Islet of Langerhans (tissue), 1 donor: ENCODE results near the gene CCM2.

ENCODE experiments used
- FAIRE-seq: peaks from one replicate; lab custom pipeline; 2011; peaks lifted over from hg19 to GRCh38; lab: Jason Lieb, UNC

The CCM2 gene

DNA sequence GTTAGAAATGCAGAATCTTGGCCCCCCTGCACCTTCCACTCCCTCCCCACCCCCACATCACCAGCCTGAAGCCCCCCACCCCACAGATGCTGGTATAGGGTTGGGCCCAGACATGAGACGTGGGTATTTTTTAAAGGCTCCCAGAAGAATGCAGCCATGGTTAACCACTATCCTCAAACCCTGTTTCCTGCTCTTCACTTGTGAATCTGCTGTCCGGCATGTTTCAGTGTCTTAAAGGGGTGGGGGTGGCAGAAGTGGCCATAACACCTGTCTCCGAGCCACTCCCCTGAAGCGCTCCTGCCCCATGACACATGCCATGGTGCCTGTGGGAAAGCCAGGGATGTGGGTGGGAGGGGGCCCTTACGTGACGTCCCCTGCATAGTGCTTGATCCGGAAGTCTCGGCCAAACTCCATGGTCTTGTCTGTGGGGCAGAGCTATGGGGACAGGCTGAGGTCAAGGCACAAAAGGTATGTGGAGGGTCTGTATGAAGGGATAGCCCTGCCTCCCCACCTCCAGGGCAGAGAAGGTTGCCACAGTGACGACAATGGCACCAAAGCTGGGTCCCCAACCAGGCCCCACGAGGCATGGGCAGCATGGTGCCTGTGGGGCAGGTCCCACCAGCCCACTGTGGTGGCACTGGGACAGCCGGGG lies 30.8 kb upstream of the CCM2 start:
- no peak for FAIRE-seq

DNA sequence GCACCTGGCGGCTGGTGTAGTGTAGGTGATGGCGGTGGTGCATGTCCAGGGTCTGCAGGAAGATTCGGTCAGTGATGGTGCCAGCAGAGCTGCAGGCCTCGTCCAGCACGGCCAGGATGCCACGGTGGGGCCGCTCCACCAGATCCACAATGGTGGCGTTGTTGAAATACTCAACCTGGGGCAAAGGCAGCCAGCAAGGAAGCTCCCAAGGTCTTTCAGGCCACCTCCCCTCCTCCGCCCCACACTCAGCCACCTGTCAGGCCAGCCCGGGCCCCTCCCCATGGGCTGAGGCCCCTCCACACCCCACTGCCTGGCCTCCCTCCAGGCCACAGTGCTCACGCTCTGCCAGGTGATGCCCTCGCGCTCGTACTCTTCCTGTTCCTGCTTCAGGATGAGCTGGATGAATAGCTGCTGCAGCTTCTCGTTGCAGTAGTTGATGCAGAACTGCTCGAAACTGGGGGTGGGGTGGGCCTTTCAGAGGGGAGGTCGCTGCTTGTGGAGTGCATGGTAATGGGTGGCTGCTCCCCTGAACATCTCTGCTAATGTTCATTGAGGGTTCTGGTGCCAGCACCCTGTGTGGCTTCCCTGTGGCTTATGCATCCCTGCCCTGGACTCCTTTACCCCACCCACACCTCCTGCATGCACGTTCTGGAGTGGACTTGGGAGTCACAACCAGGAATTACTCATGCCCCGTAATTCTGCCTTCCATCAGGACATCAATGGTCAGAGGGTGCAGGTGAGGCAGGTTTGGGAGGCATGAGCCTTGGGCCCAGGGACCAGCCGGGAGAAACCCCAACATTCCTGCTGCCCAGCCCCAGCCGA lies 30.1 kb upstream of the CCM2 start:
- FAIRE-seq = no peak

DNA sequence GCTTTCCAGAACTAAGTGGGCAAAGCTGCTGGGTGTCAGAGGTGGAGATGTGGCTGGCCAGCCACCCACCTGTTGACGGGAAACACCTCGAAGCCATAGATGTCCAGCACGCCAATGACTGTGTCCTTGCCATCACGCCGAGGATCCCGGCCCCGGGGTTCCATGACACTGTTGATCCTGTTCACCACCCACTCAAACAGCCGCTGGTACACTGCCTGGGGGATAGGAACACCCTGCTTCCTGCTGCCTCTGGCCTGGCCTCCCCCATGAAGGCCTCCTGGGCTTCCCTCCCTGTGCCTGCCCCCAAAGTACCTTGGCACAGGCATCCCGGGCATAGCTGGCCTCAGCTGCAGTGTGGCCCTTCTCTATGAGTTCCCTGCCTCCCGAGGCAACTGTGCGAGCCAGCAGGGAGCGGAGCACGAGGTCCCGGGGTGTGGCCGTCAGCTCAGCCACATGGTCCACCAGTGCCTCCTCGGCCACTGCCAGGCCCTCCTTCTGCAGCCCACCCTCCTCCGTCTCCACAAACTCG lies 29.4 kb upstream of the CCM2 start:
- FAIRE-seq = no peak

DNA sequence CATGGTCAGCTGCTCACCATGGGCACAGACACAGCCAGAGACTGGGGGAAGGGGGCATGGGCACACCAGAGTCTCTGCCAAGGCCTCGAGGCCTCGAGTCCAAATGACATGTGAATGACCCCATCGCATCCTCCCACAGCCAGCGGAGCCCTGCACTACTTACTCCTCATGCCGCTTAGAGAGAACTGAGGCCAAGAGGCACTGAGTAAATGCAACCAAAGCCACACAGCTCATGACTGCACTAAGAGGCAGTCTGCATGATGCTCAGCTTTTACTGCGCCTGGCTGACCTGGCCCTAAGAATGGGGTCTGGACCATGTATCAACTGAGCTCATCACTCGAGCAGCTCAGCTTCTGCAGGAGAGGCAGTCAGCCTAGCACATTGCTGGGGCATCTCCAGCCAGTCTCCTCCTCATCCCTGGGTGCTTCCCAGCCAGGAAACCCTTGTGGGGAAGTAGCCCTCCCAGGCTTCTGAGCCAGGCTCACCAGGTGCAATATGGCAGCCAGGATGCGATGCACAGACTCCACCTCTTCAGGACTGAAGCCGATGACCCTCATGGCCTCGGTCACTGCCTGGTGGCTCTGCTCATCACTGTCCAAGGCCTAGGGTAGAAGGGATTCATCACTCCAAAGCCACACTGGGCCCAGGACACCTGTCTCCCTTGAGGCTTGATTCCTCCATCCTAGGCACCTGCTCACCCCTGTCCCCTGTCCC lies 28.7 kb upstream of the CCM2 start:
- no peak for FAIRE-seq

DNA sequence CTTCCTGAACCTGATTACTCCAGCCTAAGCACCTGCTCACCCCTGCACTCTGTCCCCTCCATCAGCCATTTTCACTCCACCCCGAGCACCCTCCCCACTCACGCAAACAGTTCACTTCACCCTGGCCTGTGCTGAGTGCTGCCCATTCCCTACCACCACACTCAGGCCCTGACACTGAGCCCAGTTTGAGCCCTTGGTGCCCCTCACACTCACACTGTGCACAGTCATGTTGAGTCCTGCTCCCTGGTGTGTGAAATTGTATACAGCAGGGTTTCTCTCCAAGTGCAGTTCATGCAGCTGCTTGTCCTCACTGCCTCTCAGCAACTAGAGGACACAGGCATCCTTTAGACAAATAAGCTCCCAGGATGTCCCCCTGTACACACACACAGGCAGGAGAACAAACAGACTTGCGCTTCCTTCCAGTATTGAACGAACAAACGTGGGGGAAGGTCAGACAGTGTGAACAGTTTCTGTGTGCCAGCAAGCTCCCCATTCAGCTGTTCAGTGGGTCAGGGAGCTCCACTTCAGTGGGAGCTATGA lies 28.0 kb upstream of the CCM2 start:
- no peak for FAIRE-seq

DNA sequence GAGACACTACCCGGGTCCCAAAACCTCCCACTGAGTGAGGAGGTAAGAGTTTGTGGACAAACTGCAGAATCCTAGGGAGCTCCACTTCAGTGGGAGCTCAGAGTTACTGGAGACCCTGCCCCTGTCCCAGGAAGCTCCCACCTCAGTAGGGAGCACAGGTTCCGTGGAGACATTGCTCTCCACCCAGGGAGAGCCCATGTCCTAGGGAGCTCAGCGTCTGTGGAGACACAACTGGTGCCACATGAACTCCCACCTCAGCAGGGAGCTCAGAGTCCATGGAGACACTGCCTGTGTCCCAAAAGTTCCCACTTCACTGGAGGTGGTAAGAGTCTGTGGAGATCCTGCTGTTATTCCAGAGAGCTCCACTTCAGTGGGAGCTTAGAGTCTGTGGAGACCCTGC lies 27.4 kb upstream of the CCM2 start:
- no peak for FAIRE-seq

DNA sequence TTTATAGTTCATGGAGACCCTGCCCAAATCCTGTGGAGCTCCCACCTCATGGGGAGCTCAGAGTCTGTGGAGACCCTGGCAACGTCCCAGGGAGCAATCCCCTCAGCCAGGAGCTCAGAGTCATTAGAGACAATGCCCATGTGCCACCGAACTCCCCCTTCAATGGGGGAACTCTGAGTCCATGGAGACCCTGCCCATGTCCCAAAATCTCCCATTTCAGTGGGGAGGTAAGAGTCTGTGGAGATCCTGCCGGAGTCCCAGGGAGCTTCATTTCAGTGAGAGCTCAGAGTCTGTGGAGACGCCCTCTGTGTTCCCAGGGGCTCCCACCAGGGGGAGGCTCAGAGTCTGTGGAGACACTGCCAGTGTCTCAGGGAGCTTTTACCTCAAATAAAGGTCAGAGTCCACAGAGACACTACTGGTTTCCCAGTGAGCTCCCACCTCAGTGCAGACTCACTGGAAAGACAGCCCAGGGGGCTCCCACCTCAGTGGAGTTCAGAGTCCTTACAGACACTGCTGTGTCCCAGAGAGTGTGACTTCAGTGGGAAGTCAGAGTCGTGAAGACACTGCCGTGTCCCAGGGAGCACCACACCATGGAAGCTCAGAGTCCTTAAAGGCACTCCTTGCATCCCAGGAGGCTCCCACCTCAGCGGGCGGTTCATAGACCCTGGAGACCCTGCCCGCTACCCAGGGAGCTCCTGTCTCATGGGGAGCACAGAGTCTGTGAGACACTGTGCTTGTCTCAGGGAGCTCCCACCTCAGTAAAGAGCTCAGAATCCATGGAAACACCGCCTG lies 26.2 kb upstream of the CCM2 start:
- FAIRE-seq = no peak

DNA sequence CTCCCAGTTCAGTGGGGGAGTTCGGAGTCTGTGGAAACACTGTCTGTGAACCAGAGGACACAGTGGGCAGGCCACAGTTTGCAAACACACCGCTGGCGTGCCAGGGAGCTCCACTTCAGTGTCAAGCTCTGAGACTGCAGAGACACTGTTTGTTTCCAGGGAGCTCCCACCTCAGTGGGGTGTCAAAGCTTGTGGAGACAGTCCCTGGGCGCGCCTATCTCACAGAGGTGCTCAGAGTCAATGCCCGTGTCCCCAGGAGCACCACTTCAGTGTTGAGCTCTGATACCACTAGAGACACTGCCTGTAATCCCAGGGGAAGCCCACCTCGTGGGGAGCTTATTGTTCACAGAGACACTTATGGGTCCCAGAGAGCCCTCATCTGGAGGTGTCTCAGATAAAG lies 25.5 kb upstream of the CCM2 start:
- FAIRE-seq = no peak

DNA sequence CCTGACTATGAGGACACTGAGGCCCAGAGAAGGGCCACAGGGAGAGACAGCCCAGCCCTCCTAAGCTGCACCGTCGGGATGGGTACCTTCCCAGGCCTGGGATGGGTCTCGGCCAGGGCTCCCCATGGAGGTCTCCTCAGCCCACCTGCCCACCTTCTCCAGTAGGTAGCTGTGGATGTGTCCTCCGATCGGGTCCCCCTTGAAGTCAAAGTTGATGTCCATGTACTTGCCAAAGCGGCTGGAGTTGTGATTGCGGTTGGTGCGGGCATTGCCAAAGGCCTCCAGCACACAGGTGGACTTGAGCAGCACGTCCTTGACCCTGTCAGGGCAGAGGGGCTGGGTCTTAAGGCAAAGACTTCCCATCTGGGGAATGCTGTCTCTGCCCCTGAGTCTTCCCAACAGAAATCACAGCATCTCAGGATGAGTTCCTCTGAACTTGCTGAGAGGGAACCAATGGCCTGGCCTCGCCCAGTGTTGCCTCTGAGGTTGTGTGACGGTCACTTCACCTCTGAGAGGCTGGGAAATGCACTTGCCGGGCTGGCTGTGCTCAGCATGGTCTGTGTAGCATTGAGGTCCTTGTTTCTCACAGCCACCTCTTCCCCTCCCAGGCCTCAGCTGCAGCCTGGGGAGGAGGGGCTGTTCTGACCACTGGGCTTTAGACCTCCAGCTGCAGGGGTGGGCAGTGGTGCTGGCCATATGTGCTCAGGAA lies 24.5 kb upstream of the CCM2 start:
- no peak for FAIRE-seq

DNA sequence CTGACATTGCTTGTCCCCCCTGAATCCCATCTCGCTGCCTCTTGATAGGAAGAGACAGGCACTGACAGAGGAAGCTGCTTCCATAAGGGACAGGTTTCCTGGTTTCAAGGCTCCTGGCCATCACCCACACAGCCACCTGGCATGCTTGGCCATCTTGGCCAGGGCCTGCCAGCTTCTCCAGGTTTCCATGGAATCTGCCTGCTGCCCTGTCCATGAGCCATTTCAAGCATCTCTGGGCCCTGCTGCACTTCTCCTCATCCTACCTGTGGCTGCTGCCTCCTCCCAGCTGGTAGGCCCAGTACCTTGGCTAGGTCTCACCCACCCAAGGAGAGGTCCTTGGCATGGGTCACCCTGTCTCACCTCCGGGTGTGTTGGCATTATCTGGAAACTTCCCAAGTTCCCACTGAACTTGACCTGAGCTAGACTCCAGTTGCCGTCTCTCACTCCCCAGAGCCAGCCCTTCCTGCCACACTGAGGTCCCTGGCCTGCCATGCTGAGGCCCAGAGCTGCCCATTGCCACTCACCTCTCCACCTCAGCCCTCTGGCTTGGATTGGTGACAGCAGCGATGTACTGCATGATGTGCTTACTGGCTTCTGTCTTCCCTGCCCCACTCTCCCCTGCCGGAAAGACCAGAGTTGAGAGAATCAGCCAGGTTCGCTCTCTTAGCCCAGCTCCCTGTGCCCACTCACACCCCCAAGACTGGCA lies 23.8 kb upstream of the CCM2 start:
- no peak for FAIRE-seq

DNA sequence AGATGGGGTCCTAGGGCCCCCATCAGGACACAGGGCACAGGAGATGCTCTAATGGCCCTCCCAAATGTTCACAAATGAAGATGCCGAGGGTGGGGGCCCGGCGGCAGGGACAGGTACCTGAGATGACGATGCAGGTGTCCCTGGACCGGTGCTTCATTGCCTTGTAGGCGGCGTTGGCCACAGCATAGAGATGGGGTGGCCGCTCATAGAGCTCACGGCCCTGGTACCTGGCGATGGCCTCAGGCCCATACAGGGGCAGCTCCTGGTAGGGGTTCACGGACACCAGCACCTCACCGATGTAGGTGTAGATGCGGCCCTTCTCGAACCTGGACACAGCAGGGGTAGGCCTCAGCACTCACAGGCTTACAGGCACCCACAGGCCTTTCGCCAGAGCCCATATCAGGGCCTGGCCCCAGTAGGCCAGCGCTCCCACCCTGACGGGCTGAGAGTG lies 23.2 kb upstream of the CCM2 start:
- no peak for FAIRE-seq

DNA sequence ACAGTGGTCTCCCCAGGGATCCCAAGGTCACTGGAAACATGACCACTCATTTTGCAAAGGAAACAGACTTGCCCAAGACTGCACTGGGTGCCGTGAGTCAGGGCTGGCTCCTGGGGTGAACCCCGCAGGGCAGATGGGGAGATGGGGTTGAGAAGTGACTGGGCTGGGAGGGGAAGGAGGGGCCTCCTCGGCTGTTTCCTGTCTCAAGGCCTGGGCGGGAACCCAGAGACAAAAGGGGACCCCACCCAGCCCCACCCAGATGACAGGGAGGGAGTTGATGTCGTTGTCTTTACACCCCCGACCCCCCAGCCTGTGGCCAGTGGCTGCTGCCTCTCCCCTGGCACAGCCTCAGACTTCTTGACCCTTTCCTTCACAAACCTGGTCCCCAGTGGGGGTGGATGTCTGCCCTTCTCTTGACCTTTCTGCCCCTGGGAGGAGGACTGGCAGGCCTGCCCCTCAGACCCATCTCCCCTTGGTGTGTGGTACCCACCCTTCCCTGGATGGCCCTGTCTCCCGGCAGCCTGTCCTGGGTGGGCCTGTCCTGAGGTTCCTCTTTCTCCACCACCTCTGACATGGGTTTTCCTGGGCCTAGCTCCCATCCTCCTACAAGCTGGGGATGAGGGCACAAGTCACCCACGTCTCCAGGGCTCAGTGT lies 22.6 kb upstream of the CCM2 start:
- FAIRE-seq = no peak

DNA sequence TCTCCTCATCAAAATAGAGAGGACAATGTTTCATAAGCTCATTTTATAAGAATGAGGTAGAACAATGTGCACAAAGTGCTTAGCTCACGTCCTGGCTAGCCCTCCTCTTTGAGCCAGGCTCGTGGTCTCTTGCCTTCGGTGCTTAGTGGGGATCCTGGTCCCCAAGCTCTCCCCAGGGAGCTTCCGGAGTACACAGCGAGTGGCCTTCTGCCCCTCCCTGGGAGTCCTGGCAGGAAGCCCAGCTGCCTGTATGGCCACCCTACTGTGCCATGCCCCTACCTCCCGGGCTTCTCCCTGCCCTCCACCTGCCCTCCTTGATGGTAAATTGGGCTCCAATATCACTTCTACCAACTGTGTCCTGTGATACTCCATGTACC lies 22.1 kb upstream of the CCM2 start:
- FAIRE-seq = no peak

DNA sequence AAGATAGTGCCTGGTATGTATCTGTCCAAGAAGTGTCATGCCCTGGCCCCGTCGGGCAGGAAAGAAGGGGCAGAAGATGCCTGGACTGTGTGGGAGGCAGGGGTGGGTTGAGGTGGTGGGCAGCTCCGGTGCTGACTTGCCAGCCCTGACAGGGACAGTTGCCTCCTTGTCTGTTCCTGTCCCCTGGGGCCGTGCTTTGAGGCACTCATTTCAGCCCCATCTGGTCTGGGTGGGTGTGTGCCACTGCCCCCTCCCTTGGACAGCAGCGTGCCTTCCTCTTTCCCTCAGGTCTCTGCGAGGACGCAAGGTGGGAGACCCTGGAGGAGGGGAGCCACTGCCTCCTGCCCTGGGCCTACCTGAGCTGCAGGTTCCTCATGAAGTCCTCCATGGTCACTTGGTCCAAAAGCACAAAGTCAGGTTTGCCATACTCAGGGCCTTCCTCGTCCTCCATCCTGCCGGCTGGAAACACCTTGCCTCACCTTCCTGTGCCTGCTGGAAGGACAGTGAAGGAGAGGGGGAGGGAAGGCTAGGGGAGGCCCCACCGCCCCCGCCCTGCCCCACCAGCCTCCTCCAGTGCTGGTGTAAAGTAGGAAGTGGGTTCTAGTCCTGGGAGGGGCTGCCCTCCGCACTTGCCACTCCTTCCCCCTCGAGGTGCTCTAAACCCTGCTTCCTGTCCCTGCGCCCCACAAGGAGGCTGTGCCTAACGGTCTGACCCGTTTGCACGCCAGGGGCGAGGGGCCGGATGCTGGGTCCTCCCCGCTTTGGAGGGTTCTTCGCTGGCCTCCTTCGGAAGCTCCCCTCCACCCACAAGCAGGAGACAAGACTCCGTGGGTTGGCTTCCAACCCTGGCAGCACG lies 21.3 kb upstream of the CCM2 start, which contains the start of gene MYO1G:
Gene MYO1G, minus strand, starts transcription at position 505 of the 856 bp plus-strand sequence. Its CDS starts 54 bp downstream, at position 451.
- FAIRE-seq = no peak

DNA sequence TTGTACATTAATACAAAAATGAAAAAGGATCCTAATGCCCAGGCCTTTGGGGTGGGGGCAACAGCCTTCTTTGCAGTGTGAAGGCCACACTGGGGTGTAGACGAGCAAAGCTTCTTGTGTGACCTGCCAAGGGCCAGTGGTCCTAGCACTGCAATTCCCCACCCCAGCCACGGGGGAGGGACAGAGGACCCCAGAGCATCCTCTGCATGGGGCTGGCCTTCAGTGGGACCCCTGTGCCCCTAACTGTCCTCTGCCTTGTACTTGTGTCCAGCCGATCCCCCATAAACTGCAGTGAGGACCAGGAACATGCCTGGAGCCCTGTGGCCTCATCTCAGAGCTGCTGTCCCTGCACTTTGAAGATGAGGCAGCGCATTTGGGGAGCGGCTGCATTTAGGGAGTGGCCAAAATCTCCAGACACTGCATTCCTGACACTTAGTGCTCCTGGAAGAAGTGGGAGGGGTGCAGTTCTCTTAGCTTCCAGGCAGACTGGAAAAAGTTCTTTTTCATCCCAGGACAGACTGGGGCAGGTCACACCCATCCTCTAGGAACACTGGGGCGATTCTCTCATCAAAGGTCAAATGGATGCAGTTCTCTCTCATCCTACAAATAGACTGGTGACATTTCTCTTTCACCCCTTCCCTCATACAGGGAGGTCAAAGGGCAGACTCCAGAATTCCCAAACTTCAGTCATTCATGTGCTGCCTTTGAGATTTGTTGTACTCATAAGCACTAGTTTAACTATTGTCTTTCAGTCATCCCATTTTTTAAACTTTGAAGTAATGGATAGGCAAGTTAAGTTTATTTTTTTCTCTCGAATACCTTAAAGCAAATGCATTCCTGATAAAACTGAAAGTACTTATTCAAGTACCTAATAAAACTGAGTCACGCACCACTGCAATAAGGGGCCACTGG lies 20.3 kb upstream of the CCM2 start:
- FAIRE-seq = no peak

DNA sequence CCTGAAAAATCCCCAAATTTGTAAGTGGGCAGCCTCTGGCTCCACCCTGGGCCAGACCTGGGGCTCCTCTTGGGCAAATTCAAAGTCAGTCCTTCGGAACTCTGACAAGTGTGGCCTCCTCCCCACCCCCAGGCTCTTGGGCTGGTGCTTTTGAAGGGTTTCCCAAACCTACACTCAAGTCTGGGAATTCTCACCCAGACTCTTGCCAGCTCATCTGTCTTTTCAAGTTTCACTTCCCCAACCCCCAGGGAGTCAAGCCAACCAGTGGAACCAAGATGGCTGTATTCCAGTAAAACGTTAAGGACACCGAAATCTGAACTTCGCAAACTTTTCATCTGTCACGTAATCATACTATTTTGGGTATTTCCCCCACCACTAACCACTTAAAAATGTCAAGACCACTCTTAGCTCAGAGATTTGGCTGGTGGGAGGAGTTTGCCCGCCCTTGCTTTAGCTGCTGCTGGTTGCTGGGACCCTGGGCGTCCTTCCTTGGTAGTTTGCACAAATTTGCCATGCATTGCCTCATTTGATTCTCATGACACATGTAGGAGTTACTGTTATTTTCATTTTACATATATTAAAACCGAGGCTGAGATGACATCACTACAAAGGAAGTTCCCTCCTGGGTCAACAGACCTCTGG lies 19.5 kb upstream of the CCM2 start:
- no peak for FAIRE-seq

DNA sequence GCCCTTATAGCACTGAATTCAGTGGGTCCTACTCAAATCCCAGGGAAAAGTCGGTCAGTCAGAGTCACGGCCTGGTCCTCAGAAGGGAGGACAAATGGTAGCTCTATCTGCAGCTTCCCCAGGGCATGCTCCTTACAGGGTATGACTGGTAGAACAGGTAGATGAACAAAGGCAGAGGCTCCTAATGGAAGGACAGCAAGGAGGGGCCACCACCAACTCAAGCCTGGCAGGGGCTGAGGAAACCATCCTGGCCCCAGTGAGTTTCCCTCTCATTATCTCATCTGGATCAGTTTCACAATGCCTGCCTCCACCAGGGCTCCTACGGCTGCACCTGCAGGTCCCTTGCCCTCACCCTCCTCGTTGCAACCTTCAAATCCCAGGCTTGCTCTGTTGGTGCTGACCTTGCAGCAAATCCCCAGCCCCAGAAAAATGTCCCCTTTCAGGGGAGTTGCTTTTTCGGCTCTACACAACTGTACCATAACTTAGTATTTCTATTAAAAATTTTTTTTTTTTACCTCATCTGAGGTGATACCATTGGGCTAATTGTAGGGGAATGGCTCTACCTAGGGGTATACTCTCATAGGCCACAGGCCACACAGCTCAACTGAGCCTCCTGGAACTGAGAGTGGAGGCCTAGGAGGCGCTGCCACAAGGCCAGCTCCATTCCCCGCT lies 18.8 kb upstream of the CCM2 start:
- FAIRE-seq = no peak
